Osteoblast (primary cell): ENCODE data around the gene SLC25A51. TPM values are rescaled to one million over a fixed set of nuclear protein-coding genes. Genes with fewer than 3 reads are reported as not detected.

Source experiments
- DNase-seq: peaks from one replicate; pipeline ENCODE4 v3.0.0; 2011; ENCODE audit warnings: low spot score, mixed read lengths; ENCODE audit not compliant: insufficient read length; ENCODE audit errors: missing footprints
- H2AFZ ChIP-seq: 2 replicates; pipeline ENCODE4 v1.6.0; 2011; ENCODE audit warnings: mild to moderate bottlenecking, low read length
- H3K27ac ChIP-seq: 2 replicates; pipeline ENCODE4 v1.5.1; 2011; ENCODE audit warnings: mild to moderate bottlenecking, low read depth, low read length, moderate library complexity
- H3K27me3 ChIP-seq: 2 replicates; pipeline ENCODE4 v1.6.0; 2012; ENCODE audit warnings: mild to moderate bottlenecking, control low read depth, inconsistent platforms, low read length, moderate library complexity; ENCODE audit not compliant: insufficient read depth
- H3K36me3 ChIP-seq: 2 replicates; pipeline ENCODE4 v1.5.1; 2011; ENCODE audit warnings: mild to moderate bottlenecking, low read length, control low read depth, moderate library complexity; ENCODE audit not compliant: insufficient read depth
- H3K4me1 ChIP-seq: 2 replicates; pipeline ENCODE4 v1.5.1; 2011; ENCODE audit warnings: mild to moderate bottlenecking, low read length, control low read depth, moderate library complexity; ENCODE audit not compliant: insufficient read depth
- H3K4me2 ChIP-seq: 2 replicates; pipeline ENCODE4 v1.6.0; 2011; ENCODE audit warnings: mild to moderate bottlenecking, low read length; ENCODE audit not compliant: insufficient read depth
- H3K4me3 ChIP-seq: fragments of 200-600 bp; sonication (generic); 3 replicates; pipeline ENCODE4 v1.5.1; 2012; ENCODE audit warnings: mild to moderate bottlenecking, low read length, inconsistent platforms; ENCODE audit not compliant: insufficient read depth
- H3K79me2 ChIP-seq: 2 replicates; pipeline ENCODE4 v1.6.0; 2012; ENCODE audit warnings: mild to moderate bottlenecking, low read length, control low read depth, inconsistent platforms; ENCODE audit not compliant: insufficient read depth
- H3K9me3 ChIP-seq: 2 replicates; pipeline ENCODE4 v1.5.1; 2011; ENCODE audit warnings: low read depth, low read length, control low read depth
- H4K20me1 ChIP-seq: 2 replicates; pipeline ENCODE4 v1.6.0; 2012; ENCODE audit warnings: mild to moderate bottlenecking, low read length, control low read depth; ENCODE audit not compliant: insufficient read depth
- CTCF ChIP-seq: IDR thresholded peaks from 2 replicates; pipeline ENCODE4 v1.5.1; 2011; ENCODE audit warnings: mild to moderate bottlenecking, low read depth, low read length, moderate library complexity; ENCODE audit errors: extremely low read depth
- total RNA-seq: library from RNA; depleted of rRNA; stranded (reverse); fragments of >200 nt; gene quantifications from 2 replicates; pipeline ENCODE4 v1.2.3, GENCODE V29; 2012

Gene SLC25A51
- total RNA-seq, 1 donor: 119 TPM

- H4K20me1 ChIP-seq: peaks cover 3% of the 10 kb centered on the region
- peaks cover 42% of the 10 kb centered on the region for H3K79me2 ChIP-seq
- H3K4me1 ChIP-seq: peaks cover 25% of the 10 kb centered on the region
- no peaks in the 10 kb centered on the region for H3K36me3 ChIP-seq
- H3K9me3 ChIP-seq: no peaks in the 10 kb centered on the region
- H2AFZ ChIP-seq: peak overlapping the region; percentile 95
- peak overlapping the region; percentile 87 for H3K4me3 ChIP-seq
- no peak for TF ChIP-seq CTCF
- H3K27ac ChIP-seq: peak overlapping the region; percentile 49
- DNase-seq: peak; percentile 92
- no peaks in the 10 kb centered on the region for H3K27me3 ChIP-seq
- peak overlapping the region; percentile 90 for H3K4me2 ChIP-seq
Measured at GRCh38 chr9:37904445-37905130, 661 bp upstream of the SLC25A51 start.

- Histone ChIP-seq H3K27ac (peak overlapping the region; percentile 49), H3K4me1 (peaks cover 27% of the 10 kb centered on the region), H3K79me2 (peaks cover 42% of the 10 kb centered on the region), H4K20me1 (peaks cover 3% of the 10 kb centered on the region), H3K4me2 (peak overlapping the region; percentile 90), H3K36me3 (no peaks in the 10 kb centered on the region), H3K9me3 (no peaks in the 10 kb centered on the region), H2AFZ (peak overlapping the region; percentile 95), H3K27me3 (no peaks in the 10 kb centered on the region), H3K4me3 (peak overlapping the region; percentile 87)
- peak; percentile 72 for DNase-seq
- TF ChIP-seq CTCF: no peak
Measured at GRCh38 chr9:37902796-37903646, 906 bp downstream of the SLC25A51 start.

GRCh38 chr9:37902131-37902530 is 1.8 kb downstream of the SLC25A51 start:
- Histone ChIP-seq H2AFZ (no peak overlapping the region), H3K27me3 (no peaks in the 10 kb centered on the region), H3K9me3 (no peaks in the 10 kb centered on the region), H3K27ac (no peak overlapping the region), H3K36me3 (peaks cover 3% of the 10 kb centered on the region), H3K79me2 (peaks cover 46% of the 10 kb centered on the region), H3K4me1 (peaks cover 27% of the 10 kb centered on the region), H3K4me3 (no peak overlapping the region), H3K4me2 (peak overlapping the region; percentile 90), H4K20me1 (peaks cover 3% of the 10 kb centered on the region)
- TF ChIP-seq CTCF: no peak
- no peak for DNase-seq

GRCh38 chr9:37899041-37899440 is 4.9 kb downstream of the SLC25A51 start:
- H3K9me3 ChIP-seq: no peaks in the 10 kb centered on the region
- H3K36me3 ChIP-seq: peaks cover 27% of the 10 kb centered on the region
- H2AFZ ChIP-seq: no peak overlapping the region
- peak overlapping the region; percentile 29 for H3K4me2 ChIP-seq
- H3K27ac ChIP-seq: peak overlapping the region; percentile 58
- H3K4me3 ChIP-seq: no peak overlapping the region
- peaks cover 53% of the 10 kb centered on the region for H3K79me2 ChIP-seq
- peaks cover 3% of the 10 kb centered on the region for H4K20me1 ChIP-seq
- TF ChIP-seq CTCF: no peak
- no peaks in the 10 kb centered on the region for H3K27me3 ChIP-seq
- DNase-seq: peak; percentile 91
- peaks cover 19% of the 10 kb centered on the region for H3K4me1 ChIP-seq
